Measurements from ENCODE around the gene DNAJC10.

GRCh38 chr2:182716650-182716979 lies 558 bp downstream of the DNAJC10 start:
- TF ChIP-seq CTCF (IDR thresholded peaks at IDR 0.05), result no peak
- no peak for TF ChIP-seq POLR2AphosphoS5 (IDR thresholded peaks at IDR 0.05)
- TF ChIP-seq EP300 (IDR thresholded peaks at IDR 0.05), result no peak
- no peak for TF ChIP-seq POLR2A (IDR thresholded peaks at IDR 0.05; ENCODE audit: low read depth)
